Central memory CD8-positive, alpha-beta T cell (primary cell): Measurements from ENCODE around the gene R3HCC1L.
A peak's percentile ranks its signal among the peaks of the same experiment; 100 is the strongest.
"Not testable (repeated sequence)": the region's sequence is repeated elsewhere in the genome, so short reads cannot be mapped to it uniquely, and the experiment has no call there.

ENCODE experiments used
- ATAC-seq: fragments of 150-1000 bp; cut with Tn5 transposase; replicated peaks from 2 replicates; pipeline ENCODE4 v1.10.0; 2022; ENCODE audit warnings: mild to moderate bottlenecking, moderate FRiP score, moderate number of reproducible peaks; ENCODE audit not compliant: poor library complexity, severe bottlenecking; ENCODE audit errors: extremely low read depth
- DNase-seq, 2 donors: peaks; one replicate each; pipeline ENCODE4 v3.0.0; 2021; ENCODE audit warnings: low spot score in 2 of 2
- H3K27ac Mint-ChIP-seq: one replicate; pipeline ENCODE4 v1.8.0; 2022; ENCODE audit warnings: low read depth, mild to moderate bottlenecking, moderate library complexity, mixed read lengths
- H3K27me3 Mint-ChIP-seq: one replicate; pipeline ENCODE4 v1.8.0; 2022; ENCODE audit warnings: mixed read lengths
- H3K36me3 Mint-ChIP-seq: one replicate; pipeline ENCODE4 v1.8.0; 2022; ENCODE audit warnings: mild to moderate bottlenecking, moderate library complexity, mixed read lengths; ENCODE audit not compliant: insufficient read depth
- H3K4me1 Mint-ChIP-seq: one replicate; pipeline ENCODE4 v1.8.0; 2022; ENCODE audit warnings: mixed read lengths
- H3K4me3 Mint-ChIP-seq: one replicate; pipeline ENCODE4 v1.8.0; 2022; ENCODE audit warnings: mild to moderate bottlenecking, moderate library complexity, mixed read lengths
- H3K9me3 Mint-ChIP-seq: one replicate; pipeline ENCODE4 v1.8.0; 2022; ENCODE audit warnings: mixed read lengths

R3HCC1L gene

DNA sequence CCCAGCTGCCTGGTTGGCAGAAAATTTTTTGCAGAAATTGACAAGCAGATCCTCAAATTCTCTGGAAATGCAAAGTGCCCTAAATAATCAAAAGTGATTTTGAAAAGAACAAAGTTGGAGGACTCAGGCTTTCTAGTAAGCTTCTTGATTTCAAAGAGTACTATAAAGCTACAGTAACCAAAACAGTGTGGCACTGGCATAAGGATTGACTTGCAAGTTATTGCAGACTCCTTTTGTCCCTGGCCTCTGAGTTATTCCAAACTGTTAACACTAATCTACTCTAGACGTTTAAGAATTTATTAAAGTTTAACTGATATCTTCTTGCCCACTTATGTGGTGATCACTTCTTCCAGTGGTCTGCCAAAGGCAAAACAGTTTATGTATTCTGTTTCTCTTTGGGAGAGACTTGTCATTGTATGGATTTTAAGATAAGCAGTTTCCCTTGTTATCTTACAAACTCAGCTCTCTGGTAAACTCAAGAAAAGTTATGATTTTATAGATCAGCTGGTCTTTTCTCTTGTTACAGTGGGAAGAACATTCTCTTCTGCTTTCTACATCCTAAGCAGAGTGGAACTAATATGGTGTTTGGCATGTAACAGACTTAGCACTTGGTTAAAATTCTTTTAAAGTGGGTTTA, 92.2 kb downstream of the R3HCC1L start:
- Mint-ChIP-seq H3K36me3 (peaks cover 3% of the 10 kb centered on the region), H3K4me1 (peaks cover 35% of the 10 kb centered on the region), H3K27ac (no peak overlapping the region), H3K27me3 (no peaks in the 10 kb centered on the region), H3K4me3 (no peak overlapping the region), H3K9me3 (peaks cover 6% of the 10 kb centered on the region)
- ATAC-seq (no peak), DNase-seq (no peak)

DNA sequence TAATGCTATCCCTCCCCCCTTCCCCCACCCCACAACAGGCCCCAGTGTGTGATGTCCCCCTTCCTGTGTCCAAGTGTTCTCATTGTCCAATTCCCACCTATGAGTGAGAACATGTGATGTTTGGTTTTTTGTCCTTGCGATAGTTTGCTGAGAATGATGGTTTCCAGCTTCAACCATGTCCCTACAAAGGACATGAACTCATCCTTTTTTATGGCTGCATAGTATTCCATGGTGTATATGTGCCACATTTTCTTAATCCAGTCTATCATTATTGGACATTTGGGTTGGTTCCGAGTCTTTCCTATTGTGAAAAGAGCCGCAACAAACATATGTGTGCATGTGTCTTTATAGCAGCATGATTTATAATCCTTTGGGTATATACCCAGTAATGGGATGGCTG, 93.3 kb downstream of the R3HCC1L start:
- H3K27ac Mint-ChIP-seq, H3K36me3 Mint-ChIP-seq, DNase-seq, ATAC-seq, H3K9me3 Mint-ChIP-seq, H3K27me3 Mint-ChIP-seq, H3K4me3 Mint-ChIP-seq: not testable (repeated sequence)
- H3K4me1 Mint-ChIP-seq, result peaks cover 35% of the 10 kb centered on the region

DNA sequence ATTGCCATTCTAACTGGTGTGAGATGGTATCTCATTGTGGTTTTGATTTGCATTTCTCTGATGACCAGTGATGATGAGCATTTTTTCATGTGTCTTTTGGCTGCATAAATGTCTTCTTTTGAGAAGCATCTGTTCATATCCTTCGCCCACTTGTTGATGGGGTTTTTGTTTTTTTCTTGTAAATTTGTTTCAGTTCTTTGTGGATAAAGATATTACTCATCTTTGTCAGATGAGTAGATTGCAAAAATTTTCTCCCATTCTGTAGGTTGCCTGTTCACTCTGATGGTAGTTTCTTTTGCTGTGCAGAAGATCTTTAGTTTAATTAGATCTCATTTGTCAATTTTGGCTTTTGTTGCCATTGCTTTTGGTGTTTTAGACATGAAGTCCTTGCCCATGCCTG, 93.8 kb downstream of the R3HCC1L start:
- H3K4me1 Mint-ChIP-seq, result peaks cover 34% of the 10 kb centered on the region
- not testable (repeated sequence) for ATAC-seq, H3K36me3 Mint-ChIP-seq

DNA sequence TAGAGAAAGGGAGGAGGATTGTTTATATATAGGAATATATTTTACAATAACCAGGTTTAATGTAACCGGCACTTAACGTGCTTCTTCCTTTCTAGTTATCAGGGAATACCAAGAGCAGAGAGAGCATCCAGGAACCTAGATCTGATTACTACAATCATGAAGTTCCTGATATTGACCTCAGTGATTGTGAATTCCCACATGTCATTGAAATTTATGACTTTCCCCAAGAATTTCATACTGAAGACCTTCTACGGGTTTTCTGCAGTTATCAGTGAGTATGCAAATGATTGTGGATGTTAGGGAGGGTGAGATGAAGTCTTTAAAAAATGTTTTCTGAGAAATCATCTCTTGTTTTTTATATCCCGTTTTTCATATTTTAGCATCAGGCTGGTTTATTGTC, 97.0 kb downstream of the R3HCC1L start:
- no peak for DNase-seq
- Mint-ChIP-seq H3K27ac (no peak overlapping the region), H3K4me3 (no peak overlapping the region), H3K27me3 (no peaks in the 10 kb centered on the region), H3K9me3 (peaks cover 6% of the 10 kb centered on the region), H3K4me1 (peaks cover 16% of the 10 kb centered on the region), H3K36me3 (peaks cover 19% of the 10 kb centered on the region)
- no peak for ATAC-seq

More for the DNA sequence above, 93.8 kb downstream of the R3HCC1L start:
- not testable (repeated sequence) for DNase-seq, H3K4me3 Mint-ChIP-seq, H3K27ac Mint-ChIP-seq, H3K27me3 Mint-ChIP-seq, H3K9me3 Mint-ChIP-seq

DNA sequence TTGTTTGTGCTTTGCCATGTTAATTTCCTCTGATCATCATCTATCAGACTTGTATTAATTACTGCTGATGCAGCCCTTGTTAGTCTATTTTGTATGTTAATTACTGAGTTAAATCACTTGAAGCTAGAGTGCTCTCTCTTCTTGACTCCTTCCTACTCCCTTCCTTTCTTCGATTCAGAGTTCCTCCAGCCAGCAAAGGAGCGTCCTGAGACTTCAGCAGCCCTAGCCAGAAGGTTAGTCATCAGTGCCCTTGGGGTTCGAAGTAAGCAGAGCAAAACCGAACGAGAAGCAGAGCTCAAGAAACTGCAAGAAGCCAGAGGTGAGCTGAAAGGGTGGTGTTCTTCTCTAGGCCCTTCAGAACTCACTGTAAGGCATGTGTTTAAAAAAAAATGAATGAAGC, 101.4 kb downstream of the R3HCC1L start:
- Mint-ChIP-seq H3K4me3 (no peak overlapping the region), H3K9me3 (no peaks in the 10 kb centered on the region), H3K27me3 (no peaks in the 10 kb centered on the region), H3K27ac (no peak overlapping the region), H3K36me3 (peaks cover 37% of the 10 kb centered on the region), H3K4me1 (peaks cover under 1% of the 10 kb centered on the region)
- no peak for DNase-seq
- ATAC-seq, result no peak

DNA sequence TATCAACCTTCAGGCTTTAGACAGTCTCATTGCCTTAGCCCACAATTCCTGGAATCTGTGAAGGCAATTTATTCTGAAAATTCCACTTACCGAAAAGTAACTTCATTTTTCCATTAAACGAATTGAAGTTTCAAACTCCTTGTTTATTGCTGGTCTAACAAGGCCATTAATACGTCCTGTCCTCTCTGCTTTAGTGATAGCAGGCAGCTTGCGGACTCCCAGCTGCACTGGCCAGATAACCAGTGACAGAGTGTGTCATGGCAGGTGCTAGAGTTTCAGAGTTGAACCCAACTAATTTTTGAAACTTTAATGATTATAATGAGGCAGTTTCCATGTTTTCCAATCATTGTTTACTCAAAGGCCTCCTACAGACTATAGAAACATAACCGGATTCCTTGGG, 102.4 kb downstream of the R3HCC1L start:
- ATAC-seq (no peak), DNase-seq (no peak)
- Mint-ChIP-seq H3K9me3 (no peaks in the 10 kb centered on the region), H3K27me3 (no peaks in the 10 kb centered on the region), H3K4me3 (no peak overlapping the region), H3K36me3 (peaks cover 41% of the 10 kb centered on the region), H3K27ac (no peak overlapping the region), H3K4me1 (no peaks in the 10 kb centered on the region)

DNA sequence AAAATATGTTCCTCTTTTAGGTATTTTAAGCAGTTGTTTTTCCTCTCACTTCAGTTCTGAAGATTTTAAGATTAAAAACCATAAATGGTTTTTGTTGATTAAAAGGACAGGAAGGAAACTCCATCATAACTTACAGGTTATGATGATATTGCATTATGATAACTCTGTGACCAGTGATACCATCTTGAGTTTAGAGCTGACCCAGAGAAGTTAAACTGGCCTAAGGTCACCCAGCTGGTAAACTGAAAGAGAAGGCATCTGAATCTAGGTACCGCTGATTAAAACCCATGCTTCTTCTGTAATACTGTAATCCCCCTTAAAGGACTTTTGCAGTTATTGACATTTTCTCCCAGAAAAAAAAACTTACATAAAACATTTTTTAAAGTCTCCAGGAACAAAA, 103.9 kb downstream of the R3HCC1L start:
- Mint-ChIP-seq H3K4me1 (no peaks in the 10 kb centered on the region), H3K27me3 (no peaks in the 10 kb centered on the region), H3K36me3 (peaks cover 43% of the 10 kb centered on the region), H3K4me3 (no peak overlapping the region), H3K9me3 (no peaks in the 10 kb centered on the region), H3K27ac (peak overlapping the region; percentile 13)
- ATAC-seq (no peak), DNase-seq (no peak)

DNA sequence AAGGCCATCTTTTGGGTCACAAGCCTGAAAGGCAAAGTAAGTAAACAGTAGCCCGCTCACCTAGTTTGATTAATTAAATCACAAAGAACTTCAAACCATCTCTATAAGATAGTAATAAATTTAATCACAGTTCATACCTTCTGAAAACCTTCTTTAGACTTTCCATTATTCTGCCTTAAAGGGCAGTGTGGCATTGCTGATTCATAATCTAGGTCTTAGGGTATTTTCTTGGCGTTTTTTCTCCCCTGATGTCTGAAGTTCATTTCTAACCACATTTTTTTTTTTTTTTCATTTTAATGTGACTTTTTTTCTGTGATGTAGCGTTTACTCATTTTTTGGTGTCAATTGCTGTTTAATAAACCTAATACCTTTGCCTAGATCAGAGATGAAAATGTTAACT, 106.1 kb downstream of the R3HCC1L start:
- no peak for DNase-seq
- Mint-ChIP-seq H3K4me3 (no peak overlapping the region), H3K27ac (no peak overlapping the region), H3K9me3 (no peaks in the 10 kb centered on the region), H3K4me1 (no peaks in the 10 kb centered on the region), H3K27me3 (no peaks in the 10 kb centered on the region), H3K36me3 (peaks cover 43% of the 10 kb centered on the region)
- ATAC-seq, result no peak

DNA sequence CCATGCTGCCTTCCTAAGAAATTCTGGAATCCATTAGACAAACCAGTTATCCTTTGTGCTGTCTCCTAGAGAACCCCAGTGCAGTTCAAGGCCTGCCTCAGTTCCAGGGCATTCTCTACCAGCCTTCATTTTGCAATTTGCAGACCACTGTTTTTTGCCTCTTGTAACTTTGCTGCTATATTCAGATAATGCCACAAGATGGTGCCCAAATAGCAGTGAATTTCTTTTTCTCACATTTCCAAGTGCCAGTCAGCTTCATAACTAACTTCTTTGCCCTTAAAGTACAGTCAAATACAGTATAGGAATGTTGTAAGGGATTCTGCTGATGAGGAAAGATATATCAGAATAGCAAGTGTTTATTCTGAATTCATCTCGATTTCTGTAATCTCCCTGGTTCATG, 108.4 kb downstream of the R3HCC1L start:
- H3K27me3 Mint-ChIP-seq, result no peaks in the 10 kb centered on the region
- no peak for DNase-seq
- H3K27ac Mint-ChIP-seq, result no peak overlapping the region
- no peaks in the 10 kb centered on the region for H3K9me3 Mint-ChIP-seq
- no peaks in the 10 kb centered on the region for H3K4me1 Mint-ChIP-seq
- ATAC-seq, result no peak
- no peak overlapping the region for H3K4me3 Mint-ChIP-seq
- H3K36me3 Mint-ChIP-seq, result peaks cover 26% of the 10 kb centered on the region

DNA sequence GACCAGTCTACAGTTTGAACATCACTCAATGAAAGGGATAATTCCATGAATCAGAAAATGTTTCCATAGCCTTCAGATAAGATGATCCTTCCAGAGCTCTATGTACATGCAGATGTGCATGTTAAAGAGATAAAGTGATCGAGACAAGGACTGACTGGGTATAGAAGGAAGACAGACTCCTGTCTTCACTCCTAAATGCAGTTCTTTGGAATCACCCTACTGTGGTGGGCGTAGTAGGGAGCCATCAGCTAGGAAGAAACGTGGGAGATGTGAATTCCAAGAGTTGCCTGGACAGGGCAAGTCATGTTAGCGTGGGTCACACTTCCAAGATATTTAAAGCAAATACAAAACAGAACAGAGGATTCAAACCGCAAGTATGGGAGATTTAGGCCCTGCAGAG, 109.7 kb downstream of the R3HCC1L start:
- DNase-seq (no peak), ATAC-seq (no peak)
- no peaks in the 10 kb centered on the region for H3K9me3 Mint-ChIP-seq
- H3K27ac Mint-ChIP-seq, result no peak overlapping the region
- H3K27me3 Mint-ChIP-seq, result no peaks in the 10 kb centered on the region
- peaks cover 22% of the 10 kb centered on the region for H3K36me3 Mint-ChIP-seq
- H3K4me3 Mint-ChIP-seq, result no peak overlapping the region
- no peaks in the 10 kb centered on the region for H3K4me1 Mint-ChIP-seq

DNA sequence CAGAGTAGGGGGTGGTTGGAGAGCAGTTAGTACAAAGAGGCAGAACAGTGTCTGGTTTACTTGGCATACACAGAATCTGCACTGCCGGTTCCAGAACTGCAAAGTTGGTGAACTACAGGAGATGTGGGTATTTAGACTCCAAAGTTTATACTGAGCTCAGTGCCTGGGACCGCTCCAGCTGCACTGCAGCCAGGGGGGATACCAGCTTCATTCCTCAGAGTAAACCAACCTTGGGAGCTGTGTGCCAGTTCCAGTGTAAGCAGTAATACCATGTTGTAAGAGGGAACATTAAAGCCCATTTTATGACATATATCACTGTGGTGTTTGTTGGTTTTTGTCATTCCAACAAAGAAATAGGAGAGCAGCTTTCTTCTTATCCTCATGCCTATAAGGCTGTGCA, 110.1 kb downstream of the R3HCC1L start:
- Mint-ChIP-seq H3K36me3 (peaks cover 24% of the 10 kb centered on the region), H3K4me1 (no peaks in the 10 kb centered on the region), H3K9me3 (no peaks in the 10 kb centered on the region), H3K27me3 (no peaks in the 10 kb centered on the region), H3K27ac (no peak overlapping the region), H3K4me3 (no peak overlapping the region)
- DNase-seq (no peak), ATAC-seq (no peak)

DNA sequence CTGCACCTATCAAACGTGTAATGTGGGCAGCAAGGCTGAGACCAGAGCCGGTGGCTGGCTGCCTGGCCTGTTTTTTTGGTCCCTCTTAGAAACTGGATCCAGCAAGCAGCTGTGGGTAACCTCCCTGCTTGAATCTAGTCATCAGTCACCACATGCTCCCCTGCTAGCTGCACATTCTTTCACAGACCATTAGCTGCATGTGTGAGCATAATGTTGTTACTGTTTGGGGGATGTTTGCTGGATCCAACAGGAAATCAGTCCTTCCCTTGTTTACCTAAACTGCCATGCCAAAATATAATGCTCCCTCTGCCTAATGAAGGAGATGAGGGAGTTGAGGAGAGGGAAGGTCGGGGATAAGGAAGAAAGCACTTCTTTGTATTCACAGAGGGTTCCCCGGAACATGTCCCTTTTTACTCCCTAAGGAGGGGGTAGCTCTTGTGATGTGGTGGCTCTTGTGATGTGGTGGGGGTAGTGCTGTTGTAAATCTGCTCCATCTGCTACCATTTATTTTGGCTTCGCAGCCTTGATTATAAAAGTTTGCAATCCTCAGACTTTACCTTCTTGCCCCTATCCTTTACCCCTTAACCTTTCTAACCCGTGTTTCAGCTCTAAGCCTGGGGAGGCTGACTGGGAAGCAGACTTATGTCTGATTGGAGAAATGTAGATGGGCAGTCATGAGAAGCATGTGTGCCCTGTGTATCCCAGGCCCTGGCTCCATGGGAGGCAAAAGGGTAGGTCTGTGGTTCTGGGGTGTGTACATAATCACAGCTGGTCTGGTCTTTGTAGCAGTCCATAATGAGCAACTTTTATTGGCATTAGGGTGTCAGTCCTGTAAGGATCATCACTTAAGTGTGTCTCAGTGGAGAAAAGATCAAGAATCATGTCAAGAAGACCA, 112.7 kb downstream of the R3HCC1L start:
- no peak for DNase-seq
- no peak for ATAC-seq
- Mint-ChIP-seq H3K4me1 (no peaks in the 10 kb centered on the region), H3K36me3 (peaks cover 20% of the 10 kb centered on the region), H3K27me3 (no peaks in the 10 kb centered on the region), H3K27ac (no peak overlapping the region), H3K9me3 (no peaks in the 10 kb centered on the region), H3K4me3 (no peak overlapping the region)

DNA sequence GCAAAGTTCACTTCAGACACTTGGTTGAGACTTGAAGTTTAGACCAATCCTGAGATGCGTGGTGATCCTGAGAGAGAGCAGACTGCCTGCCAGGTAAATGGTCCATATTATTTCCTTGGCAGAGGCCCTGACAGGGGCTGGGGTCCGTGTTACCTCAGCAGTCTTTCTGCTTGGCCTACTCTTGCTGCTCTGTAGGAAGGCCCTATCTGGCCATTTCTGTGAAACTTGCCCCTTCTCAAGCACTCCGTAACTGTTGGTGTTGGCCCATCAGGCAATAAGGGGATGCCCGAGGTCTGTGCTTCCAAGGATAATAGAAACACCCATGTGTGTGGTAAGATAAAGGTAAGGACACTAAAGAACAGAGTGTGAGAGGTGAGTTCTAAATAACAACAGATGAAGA, 113.6 kb downstream of the R3HCC1L start:
- H3K4me1 Mint-ChIP-seq, result no peaks in the 10 kb centered on the region
- H3K9me3 Mint-ChIP-seq, result no peaks in the 10 kb centered on the region
- H3K36me3 Mint-ChIP-seq, result peaks cover 15% of the 10 kb centered on the region
- no peaks in the 10 kb centered on the region for H3K27me3 Mint-ChIP-seq
- no peak overlapping the region for H3K27ac Mint-ChIP-seq
- no peak for ATAC-seq
- no peak overlapping the region for H3K4me3 Mint-ChIP-seq
- DNase-seq, result no peak
